Fibroblast of skin of right quadriceps (primary cell): ENCODE data around the gene BCAR1.
"Not testable (repeated sequence)": the region's sequence is repeated elsewhere in the genome, so short reads cannot be mapped to it uniquely, and the experiment has no call there.

Experiments used
- DNase-seq: peaks from one replicate; pipeline ENCODE4 v3.0.0-alpha.2; 2013

Gene BCAR1, protein sequence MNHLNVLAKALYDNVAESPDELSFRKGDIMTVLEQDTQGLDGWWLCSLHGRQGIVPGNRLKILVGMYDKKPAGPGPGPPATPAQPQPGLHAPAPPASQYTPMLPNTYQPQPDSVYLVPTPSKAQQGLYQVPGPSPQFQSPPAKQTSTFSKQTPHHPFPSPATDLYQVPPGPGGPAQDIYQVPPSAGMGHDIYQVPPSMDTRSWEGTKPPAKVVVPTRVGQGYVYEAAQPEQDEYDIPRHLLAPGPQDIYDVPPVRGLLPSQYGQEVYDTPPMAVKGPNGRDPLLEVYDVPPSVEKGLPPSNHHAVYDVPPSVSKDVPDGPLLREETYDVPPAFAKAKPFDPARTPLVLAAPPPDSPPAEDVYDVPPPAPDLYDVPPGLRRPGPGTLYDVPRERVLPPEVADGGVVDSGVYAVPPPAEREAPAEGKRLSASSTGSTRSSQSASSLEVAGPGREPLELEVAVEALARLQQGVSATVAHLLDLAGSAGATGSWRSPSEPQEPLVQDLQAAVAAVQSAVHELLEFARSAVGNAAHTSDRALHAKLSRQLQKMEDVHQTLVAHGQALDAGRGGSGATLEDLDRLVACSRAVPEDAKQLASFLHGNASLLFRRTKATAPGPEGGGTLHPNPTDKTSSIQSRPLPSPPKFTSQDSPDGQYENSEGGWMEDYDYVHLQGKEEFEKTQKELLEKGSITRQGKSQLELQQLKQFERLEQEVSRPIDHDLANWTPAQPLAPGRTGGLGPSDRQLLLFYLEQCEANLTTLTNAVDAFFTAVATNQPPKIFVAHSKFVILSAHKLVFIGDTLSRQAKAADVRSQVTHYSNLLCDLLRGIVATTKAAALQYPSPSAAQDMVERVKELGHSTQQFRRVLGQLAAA

DNA sequence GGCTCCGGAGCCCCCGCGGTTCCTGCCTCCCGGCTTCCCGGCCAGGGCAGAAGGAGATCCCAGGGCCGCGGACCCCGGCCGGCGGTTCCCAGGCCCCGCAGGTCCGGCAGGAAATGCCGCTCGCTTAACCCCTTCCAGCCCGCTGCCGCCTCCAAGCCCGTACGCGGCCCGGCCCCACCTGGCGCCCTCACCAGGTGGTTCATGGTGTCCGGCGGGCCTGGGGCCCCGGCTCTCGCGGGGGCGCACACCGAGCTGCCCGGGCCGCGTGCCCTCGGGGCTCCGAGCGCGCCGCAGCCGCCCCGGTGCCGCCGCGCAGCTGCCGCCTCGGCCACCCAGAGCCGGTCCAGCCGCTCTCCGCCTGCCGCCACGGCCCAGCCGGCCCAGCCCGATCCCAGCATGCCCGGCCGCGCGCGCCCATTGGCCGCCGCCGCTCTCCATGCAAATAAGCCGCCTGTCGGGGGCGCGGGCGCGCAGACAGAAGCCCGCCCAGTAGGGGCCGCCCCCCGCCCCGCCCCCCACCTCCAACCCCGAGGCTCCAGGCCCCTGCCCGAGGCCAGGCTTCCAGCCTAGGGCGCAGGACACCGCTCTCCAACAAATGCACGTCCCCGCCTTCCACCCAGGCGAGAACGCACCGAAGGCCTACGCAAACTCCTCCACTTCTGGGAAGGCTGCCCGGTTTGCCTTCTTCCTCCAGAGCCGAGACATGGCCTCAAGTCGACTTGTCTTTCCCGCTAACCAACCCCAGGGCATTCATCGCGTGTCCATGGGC lies at the start of gene BCAR1:
Gene BCAR1 (minus strand): TSS at position 345 of the 769 bp plus-strand sequence. CDS start 142 bp downstream, at position 203.
- DNase-seq, result peak; percentile 89

DNA sequence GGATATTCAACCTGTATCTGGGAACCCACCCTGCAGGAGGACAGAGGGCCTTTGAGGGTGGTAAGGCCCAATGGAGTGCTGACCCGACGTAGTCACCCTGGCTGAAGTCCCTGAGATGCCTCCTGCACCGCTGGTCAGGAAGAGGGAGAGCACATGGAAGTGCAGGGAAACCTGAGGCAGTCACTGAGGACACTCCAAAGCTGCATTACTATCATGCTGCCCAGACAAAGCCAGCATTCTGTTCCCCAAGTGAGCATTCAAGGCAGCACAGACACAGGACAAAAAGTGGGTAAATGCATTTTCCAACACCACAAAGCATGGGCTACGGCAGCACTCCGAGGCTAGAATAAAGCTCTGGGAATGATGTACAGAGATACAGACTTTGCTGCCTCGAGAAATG lies 46.8 kb upstream of the BCAR1 start:
- DNase-seq, result no peak

DNA sequence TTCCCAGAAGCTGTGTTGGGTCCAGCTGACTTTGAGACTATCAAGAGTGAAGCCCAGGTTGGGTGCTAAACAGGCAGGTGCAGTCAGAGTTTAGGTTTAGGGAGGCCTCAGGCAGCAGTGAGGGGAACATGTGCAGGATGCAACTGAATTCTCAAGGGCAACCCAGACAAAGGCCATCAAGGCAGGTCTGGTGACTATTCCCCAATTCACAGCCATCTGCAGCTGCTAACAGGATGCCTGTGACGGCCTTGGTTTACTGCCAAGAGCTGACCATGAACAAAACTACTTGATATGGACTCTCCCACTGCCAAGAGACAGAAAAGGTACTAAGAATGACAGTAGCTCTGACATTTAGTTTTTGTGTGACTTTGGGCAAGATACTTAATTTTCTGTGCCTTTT lies 45.2 kb upstream of the BCAR1 start:
- no peak for DNase-seq

DNA sequence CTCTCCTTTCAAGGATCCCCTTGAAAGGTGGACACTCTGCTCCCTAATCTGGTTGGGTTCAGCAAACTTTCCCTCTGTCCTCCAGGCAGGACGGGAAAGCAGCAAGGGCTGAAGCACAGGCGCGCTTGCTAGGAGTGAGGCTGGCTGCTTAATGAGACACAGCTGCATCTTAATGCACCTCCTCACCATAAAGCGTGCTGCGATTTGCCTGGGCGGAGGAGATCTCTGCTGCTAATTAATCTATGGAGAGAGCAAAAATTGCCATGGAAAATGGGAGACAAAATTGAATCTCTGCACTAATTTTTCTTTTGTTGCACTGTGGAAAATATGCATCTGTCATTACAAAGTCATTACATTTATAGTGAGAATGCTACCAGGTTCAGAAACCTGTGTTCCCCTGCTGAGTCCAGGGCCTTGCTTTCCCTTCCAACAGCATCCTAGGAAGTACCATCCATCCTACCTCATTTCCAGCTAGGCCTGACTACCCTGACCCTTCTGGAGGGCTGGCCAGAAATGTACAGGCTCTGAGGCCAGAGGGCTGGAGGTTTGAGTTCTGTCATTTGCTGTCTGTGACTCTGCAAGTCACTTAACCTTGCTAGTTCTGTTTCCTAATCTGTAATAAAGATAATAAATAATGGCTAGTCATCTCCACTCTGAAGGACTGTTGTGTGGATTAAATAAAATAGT lies 43.5 kb upstream of the BCAR1 start:
- DNase-seq, result peak; percentile 60

DNA sequence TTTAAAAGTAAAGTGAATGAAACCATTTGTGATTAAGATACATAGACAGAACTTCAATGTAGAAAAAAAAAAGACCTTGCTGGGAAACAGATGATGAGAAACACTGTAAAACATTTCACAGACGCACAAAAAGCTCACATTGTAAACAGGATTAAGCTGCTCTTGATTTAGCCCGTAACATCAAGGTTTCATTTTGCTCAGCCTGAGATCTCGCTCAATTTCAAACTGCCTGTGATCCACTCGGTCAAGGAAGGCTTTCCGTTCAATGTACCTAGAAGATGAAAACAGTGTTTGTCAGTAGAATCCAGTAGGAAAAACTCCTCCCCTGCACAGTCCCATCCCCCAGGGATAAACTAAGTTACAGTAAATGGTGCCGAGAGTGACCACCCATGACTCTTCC lies 42.3 kb upstream of the BCAR1 start:
- DNase-seq, result peak; percentile 34

DNA sequence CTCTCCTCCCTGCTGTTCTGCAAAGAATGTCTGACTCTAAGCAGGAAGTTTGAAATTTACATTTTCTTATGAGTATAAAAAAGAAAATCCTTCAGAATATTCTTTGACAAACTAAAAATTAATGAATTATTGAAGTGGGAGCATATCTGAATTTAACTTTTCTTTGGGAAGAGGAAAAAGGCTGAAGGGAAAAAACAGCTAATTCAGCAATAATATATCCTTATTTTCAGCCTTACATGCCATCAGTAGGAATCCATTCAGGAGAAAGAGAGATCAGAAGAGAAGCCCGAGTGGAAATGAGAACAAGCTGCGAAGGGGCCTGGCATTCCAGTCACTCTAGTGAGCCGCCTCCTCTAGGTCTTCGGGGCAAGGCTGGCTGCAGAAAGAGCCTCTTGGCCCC lies 41.7 kb upstream of the BCAR1 start:
- DNase-seq, result no peak

DNA sequence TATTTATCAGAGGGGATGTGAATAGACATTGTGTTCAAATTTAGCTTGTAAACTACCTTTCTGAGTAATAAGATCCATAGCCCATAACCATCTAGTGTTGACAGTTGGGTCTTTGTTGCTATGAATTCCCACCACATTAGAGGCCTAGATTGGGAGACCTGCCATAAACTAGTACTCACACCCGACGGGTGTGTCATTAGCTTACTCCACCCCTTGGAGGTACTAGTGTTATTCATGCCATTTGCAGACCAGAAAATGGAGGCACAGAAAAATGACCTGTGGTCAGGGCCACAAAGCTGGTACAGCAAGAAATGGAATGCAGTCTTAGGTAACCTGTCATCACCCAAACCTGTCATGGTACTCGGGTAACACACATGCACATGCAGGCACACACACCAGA lies 41.3 kb upstream of the BCAR1 start:
- DNase-seq, result no peak

DNA sequence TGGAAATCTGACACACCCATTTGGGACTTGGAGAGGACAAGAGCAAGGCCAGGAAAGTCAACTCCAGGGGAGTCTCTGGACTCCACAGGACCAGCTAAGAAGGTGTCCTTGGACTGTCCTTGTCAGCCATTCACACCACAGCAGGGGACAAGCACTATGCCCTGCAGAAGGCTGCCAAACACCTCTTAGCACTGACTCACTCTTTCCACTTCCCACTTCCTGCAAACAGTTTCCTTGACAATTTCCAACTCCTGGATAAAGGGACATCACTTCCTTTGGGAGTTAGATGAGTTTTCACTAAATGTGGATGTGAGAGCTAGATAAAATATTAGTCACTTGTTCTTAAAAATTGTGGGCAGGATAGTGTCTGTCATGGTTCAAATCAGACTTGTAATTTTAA lies 37.8 kb upstream of the BCAR1 start:
- no peak for DNase-seq

DNA sequence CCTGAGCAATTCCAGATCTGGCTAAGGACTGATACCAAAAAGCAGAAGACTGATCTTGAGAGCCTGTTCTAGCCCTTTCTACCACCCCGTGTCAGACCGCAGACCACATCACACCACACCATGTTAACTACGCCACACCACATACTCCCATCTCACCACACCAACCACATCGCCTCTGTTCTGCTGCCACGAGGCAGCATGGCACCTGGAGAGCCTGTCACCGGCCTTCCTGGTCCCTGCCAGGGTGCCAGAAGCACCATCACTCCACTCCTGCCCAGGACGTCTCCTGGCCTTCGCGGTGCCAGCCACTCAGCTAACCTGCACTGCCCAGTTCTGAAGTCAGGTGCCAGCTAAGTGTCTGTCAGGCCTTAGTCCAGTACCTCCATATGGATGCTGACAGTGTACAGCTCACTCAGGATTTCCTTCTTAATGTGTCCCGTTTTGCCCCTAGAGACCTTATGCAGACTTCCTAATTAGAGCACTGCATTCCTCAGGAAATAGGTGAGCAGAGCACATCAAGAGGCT lies 37.2 kb upstream of the BCAR1 start:
- no peak for DNase-seq

DNA sequence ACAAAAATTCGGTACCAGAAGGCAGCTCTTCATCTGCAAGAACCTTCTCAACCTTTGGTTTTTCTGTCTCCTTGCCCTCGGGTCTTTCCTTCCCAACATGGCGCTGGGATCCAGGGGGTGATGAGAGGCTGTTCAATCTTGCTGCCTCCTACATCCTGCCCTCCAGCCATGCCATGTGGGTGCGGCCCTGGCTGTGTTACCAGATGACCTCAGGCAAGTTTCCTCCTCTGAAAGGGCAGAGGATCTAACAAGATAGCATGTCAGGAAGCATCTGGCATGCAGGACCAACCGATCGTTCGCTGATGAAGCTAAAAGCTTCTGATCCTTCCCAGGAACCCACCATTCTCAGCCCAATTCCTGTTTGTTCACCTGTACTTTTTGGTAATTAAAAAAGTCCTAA lies 36.8 kb upstream of the BCAR1 start:
- no peak for DNase-seq

DNA sequence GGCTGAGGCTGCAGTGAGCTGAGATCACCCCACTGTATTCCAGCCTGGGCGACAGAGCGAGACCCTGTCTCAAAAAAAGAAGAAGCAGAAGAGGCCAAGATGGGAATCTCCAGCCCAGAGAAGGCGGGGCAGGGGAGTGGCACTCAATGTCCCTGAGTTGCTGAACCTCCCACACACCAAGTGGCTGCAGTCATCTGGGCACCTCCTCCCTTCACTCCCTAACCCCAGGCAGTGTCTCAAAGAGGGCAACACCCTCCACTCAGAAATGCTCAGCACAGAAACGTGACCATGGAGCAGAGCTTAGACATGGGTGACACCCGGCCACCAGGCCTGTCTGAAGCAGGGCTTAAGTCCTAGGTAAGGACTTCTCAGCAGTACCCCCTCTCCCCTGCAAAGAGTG lies 36.3 kb upstream of the BCAR1 start:
- DNase-seq, result no peak

DNA sequence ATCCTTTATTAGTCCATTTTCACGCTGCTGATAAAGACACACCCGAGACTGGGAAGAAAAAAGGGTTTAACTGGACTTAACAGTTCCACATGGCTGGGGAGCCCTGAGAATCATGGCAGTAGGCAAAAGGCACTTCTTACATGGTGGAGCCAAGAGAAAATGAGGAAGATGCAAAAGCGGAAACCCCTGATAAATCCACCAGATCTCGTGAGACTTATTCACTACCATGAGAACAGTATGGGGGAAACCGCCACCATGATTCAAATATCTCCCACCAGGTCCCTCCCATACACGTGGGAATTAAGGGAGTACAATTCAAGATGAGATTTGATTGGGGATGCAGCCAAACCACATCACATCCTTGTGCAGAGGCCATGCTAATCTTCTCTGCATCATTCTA lies 35.0 kb upstream of the BCAR1 start:
- no peak for DNase-seq

DNA sequence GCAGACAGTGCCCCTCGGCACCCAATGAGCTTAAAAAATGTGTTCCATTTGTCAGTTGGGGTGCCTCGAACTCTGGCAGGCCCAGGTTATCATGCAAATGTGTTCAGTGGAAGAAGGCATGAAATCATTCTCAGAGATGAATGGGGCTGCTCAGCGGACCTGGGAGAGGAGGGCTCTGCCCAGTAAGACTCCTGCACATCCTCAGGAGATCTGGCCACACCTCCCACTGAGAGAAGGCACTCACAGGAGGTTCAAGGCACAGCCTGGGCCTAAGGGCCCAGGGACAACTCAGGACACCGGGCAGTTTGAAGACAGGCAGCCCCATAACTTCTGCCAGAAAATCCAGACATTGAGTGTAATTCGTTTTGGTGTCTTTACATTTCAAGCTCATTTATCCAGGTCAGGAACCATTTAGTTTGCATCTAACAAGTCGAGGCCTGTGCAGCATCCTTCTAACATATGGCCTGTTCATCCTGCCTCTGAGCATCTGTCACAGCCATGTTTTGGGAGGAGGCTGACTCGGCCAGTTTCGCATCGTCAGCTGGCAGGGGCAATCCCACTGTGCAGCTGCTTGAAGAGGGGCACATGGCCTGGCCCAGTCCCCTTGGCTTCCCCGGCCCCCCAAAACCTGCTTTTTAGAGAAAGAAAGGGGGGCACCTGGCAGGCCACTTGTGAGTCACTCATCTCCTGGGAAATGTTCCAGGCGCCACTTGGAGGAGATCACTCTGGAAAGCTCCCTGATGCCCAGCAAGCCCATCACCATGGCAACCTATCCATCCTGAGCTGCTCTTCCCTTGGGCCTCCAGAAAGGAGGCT lies 31.2 kb upstream of the BCAR1 start:
- DNase-seq, result peak; percentile 48

DNA sequence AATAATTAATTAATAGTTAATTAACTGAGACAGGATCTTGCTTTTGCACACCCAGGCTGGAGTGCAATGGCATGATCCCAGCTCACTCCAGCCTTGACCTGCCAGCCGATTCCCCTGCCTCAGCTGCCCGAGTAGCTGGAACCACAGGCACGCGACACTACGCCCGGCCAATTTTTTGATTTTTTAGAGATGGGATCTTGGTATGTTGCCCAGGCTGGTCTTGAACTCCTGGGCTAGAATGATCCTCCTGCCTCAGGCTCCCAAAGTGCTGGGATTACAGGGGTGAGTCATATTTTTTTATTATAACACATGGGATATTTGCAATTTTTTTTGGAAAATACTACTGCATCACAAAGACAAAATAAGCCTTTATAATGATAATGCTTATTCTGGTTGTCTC lies 30.4 kb upstream of the BCAR1 start:
- DNase-seq, result no peak

DNA sequence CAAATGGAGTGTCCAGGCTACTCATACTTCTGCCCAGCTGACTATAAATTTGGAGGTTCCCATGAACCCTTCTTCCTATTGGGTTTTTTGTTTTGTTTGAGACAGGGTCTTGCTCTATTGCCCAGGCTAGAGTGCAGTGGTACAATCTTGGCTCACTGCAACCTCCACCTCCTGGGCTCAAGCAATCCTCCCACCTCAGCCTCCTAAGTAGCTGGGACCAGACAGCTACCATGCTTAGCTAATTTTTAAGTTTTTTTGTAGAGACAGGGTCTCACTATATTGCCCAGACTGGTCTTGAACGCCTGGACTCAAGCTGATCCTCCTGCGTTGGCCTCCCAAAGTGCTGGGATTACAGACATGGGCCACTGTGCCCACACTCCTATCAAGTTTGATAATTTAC lies 29.6 kb upstream of the BCAR1 start:
- DNase-seq, result not testable (repeated sequence)

DNA sequence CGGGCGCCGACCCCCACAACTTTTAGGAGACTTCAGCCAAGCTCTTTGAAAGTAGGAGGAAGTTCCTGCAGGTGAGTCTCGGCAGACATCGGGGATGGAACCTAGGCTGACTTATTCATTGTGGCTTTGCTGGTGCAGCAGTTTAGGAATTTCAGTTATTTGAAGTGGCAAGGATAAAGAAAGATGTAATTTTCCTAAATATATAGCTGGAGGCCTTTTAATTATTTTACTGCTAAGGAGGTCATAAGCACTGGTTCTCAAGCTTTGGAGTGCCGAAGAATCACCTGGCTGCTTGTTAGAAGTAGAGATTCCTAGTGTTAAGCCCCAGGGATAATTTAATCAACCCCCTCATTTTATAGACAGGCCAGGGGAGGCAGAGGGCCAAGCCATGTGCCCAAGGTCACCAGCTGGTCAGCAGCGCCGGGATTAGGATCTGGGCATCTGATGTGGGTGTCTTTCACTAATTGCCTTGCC lies 28.9 kb upstream of the BCAR1 start:
- no peak for DNase-seq

DNA sequence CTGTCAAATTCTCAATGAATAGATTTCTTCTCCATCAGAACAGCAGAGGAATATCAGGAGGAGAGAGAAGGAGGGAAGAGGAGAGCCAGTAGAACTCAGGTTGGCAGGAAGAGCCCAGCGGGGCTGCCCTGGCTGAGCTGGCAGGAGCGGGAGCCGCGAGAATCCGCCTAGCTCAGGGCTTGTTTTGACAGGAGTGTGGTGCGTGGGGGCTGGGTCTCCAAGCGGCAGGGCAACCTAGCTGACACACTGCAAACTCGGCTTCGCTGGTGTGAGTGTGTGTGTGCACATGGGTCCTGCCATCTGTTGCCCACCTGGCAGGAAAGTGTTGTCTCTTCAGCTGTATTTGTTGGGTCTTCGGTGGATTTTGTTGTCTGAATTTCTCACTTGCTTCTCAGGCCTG lies 27.9 kb upstream of the BCAR1 start:
- DNase-seq, result no peak

DNA sequence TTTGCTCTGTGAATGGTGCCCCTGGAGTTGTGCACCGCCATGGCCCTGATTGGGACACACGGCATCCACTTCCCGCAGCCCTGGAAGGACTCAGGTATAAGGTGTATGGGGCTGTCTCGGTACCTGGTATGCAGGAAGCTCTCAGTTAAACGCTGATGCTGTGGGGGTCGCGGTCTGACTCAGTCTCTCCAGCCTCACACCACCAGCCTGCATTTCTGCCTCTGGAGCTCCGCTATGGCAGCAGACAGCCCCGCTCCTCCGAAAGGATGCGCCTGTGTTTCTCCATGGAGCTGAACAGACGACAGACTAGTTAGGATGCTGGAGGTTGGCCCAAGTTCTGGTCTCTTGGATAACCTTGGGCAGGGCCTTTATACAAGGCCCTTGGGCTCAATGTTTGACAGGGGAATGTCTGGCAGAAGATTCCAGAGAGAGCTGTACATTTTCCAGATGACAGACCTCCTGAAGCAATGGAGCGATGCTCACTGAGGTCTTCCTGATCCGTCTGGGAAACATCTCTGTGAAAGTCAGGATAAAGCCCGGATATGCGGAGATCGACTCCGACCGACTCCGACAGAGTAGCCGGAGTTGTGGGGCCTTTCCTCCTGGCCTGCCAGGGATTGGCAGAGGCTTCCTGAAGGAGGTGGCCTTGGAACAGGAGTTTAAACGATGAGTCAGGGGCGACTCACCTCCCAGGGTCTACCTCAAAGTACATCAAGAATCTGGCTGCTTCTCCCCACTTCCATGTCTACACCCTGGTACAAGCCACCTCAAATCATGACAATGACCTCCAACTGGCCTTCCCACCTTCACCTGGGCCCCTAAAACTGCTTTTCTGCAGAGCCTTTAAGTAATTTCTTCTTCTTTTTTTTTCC lies 21.9 kb upstream of the BCAR1 start:
- DNase-seq, result no peak

DNA sequence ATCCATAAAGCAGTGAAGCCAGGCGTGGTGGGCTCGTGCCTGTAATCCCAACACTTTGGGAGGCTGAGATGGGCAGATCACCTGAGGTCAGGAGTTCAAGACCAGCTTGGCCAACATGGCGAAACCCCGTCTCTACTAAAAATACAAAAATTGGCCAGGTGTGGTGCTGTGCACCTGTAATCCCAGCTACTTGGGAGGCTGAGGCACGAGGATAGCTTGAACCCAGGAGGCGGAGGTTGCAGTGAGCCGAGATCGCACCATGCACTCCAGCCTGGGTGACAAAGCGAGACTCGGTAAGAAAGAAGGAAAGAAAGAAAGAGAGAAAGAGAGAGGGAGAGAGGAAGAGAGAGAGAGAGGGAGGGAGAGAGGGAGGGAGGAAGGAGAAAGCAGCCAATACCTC lies 21.2 kb upstream of the BCAR1 start:
- DNase-seq, result not testable (repeated sequence)

DNA sequence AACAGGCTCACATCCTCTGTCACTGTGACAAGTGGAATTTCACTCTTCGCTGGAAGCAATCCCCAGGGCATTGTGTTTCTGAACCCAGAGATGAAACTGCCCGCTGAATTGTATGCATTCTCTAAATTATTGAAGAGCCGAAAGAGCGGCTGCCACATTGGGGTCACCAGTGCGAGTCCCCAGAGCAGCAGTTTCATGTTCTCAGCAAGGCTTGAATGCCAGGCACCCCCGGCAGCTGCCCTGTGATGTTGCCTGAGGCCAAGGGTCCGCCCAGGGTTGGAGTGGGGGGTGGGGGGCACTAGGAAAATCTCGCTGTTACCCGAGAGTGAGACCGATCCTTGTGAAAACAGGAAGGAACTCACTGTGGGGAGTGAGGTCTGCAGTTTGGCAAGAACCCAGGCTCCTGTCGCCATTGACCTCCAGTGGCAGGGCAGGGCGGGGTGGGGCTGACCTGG lies 20.7 kb upstream of the BCAR1 start:
- DNase-seq, result no peak
